T-helper 1 cell treated with Interleukin-12 subunit alpha and Interleukin-12 subunit beta and Interleukin-4 antibody, amounts not matched to agents 30 μg/mL and 1 μg/mL, for 36 hours (primary cell): ENCODE measurements around the gene FBXO31.

ENCODE experiments used
- H3K27ac Mint-ChIP-seq: one replicate; pipeline ENCODE4 v1.8.0; 2021; ENCODE audit warnings: mild to moderate bottlenecking, mixed read lengths
- H3K27me3 Mint-ChIP-seq: one replicate; pipeline ENCODE4 v1.8.0; 2021; ENCODE audit warnings: low read depth, mixed read lengths
- H3K36me3 Mint-ChIP-seq: one replicate; pipeline ENCODE4 v1.8.0; 2021; ENCODE audit warnings: low read depth, mixed read lengths
- H3K4me1 Mint-ChIP-seq: one replicate; pipeline ENCODE4 v1.8.0; 2021; ENCODE audit warnings: low read depth, mixed read lengths
- H3K4me3 Mint-ChIP-seq: one replicate; pipeline ENCODE4 v1.8.0; 2021; ENCODE audit warnings: mild to moderate bottlenecking, moderate library complexity, mixed read lengths
- H3K9me3 Mint-ChIP-seq: one replicate; pipeline ENCODE4 v1.8.0; 2021; ENCODE audit warnings: mixed read lengths

The FBXO31 gene

DNA sequence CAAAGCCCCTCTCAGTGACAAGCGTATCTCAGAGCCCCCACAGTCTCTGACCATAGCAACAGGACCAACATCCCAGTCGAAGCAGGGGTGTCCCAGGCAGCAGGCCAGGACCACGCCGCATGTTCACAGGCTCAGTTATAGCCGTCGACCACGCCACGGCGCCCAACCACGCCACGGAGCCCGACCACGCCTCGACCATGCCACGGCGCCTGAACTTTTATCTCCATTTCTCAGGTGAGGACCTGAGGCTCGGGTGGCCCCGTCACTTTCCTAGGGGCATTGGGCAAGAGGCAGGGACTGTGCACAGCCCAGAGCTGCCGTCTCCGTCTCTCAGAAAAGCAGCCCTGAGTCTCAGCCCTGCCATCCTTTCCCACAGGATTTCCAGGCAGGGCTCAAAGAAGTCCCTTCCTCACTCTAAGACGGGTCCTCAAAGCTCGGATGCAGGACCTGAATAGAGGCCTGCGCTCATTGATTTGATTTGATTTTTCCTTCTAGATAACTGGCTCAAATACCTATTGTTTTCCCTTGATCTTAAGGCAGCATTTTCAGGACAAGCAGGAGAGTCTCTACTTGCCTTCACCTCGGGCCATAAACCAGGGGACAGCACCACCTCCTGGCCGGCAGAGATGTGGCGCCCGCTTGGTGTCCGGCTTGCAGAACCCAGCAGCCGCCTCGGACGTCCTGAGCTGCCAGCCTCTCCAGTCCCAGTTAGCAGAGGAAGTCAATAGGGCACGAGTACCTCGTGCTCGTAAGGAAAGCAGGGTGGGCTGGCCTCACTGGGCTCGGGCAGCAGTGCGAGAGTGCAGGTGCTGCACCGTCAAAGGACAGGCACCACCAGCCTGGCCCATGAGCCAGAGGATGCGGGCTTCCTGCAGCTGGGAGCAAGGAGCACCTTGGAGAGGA, 105.1 kb downstream of the FBXO31 start:
- peaks cover 8% of the 10 kb centered on the region for H3K4me1 Mint-ChIP-seq
- no peaks in the 10 kb centered on the region for H3K9me3 Mint-ChIP-seq
- H3K27ac Mint-ChIP-seq, result no peak overlapping the region
- H3K4me3 Mint-ChIP-seq, result no peak overlapping the region
- no peaks in the 10 kb centered on the region for H3K27me3 Mint-ChIP-seq
- H3K36me3 Mint-ChIP-seq, result no peaks in the 10 kb centered on the region
